MCF 10A (cell line): ENCODE data around the gene FANCD2OS. TPM values are rescaled to one million over a fixed set of nuclear protein-coding genes. Genes with fewer than 3 reads are reported as not detected.

Experiments
- BruUV-seq: library from RNA; stranded (reverse); fragments of 400-500 nt; replicated peaks from 2 replicates; lab custom pipeline; 2021; lab: Mats Ljungman, UMichigan
- CTCF ChIA-PET: fragments of 300-600 bp; sonication (Branson Sonifier 250); formaldehyde crosslinking; extraction: SDS; loops from one replicate; lab custom pipeline; 2021; ENCODE audit warnings: antibody characterized with exemption, inconsistent platforms; lab: Yijun Ruan, JAX
- POLR2A ChIA-PET: fragments of 300-600, 350-650 bp; sonication (Branson Sonifier 250); formaldehyde crosslinking; extraction: SDS; loops from one replicate; lab custom pipeline; 2020; ENCODE audit warnings: antibody characterized with exemption, inconsistent platforms; lab: Yijun Ruan, JAX
- DNase-seq: peaks from one replicate; pipeline ENCODE4 v3.0.0-alpha.2; 2018; ENCODE audit not compliant: unreplicated experiment
- H3K27ac Mint-ChIP-seq: one replicate; pipeline ENCODE4 v1.8.0; 2022; ENCODE audit warnings: mild to moderate bottlenecking, low read depth, mixed read lengths; ENCODE audit not compliant: unreplicated experiment
- H3K27me3 Mint-ChIP-seq: one replicate; pipeline ENCODE4 v1.8.0; 2022; ENCODE audit warnings: mixed read lengths; ENCODE audit not compliant: insufficient read depth, unreplicated experiment
- H3K36me3 Mint-ChIP-seq: one replicate; pipeline ENCODE4 v1.8.0; 2022; ENCODE audit warnings: mild to moderate bottlenecking, moderate library complexity, mixed read lengths; ENCODE audit not compliant: insufficient read depth, unreplicated experiment
- H3K4me1 Mint-ChIP-seq: one replicate; pipeline ENCODE4 v1.8.0; 2022; ENCODE audit warnings: mixed read lengths; ENCODE audit not compliant: insufficient read depth, unreplicated experiment
- H3K4me3 Mint-ChIP-seq: one replicate; pipeline ENCODE4 v1.8.0; 2022; ENCODE audit warnings: mild to moderate bottlenecking, moderate library complexity, mixed read lengths; ENCODE audit not compliant: unreplicated experiment
- H3K9me3 Mint-ChIP-seq: one replicate; pipeline ENCODE4 v1.8.0; 2022; ENCODE audit warnings: mixed read lengths; ENCODE audit not compliant: unreplicated experiment
- intact Hi-C: fragments of 100-400 bp; cut with micrococcal nuclease; formaldehyde crosslinking; loops from 2 replicates; pipeline ENCODE4 v1.14.1; 2022
- total RNA-seq: library from RNA; stranded (reverse); gene quantifications from 2 replicates; pipeline ENCODE4 v1.2.3, GENCODE V29; 2022
- TF ChIP-seq, protein P1 (sequence below): fragments of 200-600 bp; IDR thresholded peaks from one replicate; pipeline ENCODE4 v1.8.0; 2022; ENCODE audit warnings: antibody characterized with exemption, mild to moderate bottlenecking; ENCODE audit not compliant: unreplicated experiment

Gene FANCD2OS
- total RNA-seq, 1 experiment from 2014 or later: not detected

- Mint-ChIP-seq H3K27me3 (no peaks in the 10 kb centered on the region), H3K4me3 (no peak overlapping the region), H3K36me3 (peaks cover 58% of the 10 kb centered on the region), H3K4me1 (no peaks in the 10 kb centered on the region), H3K9me3 (no peaks in the 10 kb centered on the region), H3K27ac (no peak overlapping the region)
- intact Hi-C loops: no loop called here
- no peak for DNase-seq
- TF ChIP-seq, protein P1, sequence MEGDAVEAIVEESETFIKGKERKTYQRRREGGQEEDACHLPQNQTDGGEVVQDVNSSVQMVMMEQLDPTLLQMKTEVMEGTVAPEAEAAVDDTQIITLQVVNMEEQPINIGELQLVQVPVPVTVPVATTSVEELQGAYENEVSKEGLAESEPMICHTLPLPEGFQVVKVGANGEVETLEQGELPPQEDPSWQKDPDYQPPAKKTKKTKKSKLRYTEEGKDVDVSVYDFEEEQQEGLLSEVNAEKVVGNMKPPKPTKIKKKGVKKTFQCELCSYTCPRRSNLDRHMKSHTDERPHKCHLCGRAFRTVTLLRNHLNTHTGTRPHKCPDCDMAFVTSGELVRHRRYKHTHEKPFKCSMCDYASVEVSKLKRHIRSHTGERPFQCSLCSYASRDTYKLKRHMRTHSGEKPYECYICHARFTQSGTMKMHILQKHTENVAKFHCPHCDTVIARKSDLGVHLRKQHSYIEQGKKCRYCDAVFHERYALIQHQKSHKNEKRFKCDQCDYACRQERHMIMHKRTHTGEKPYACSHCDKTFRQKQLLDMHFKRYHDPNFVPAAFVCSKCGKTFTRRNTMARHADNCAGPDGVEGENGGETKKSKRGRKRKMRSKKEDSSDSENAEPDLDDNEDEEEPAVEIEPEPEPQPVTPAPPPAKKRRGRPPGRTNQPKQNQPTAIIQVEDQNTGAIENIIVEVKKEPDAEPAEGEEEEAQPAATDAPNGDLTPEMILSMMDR: no peak
- ChIA-PET POLR2A (interaction anchor here (0.6 kb wide), 1 partner anchor 178 kb away, joined by 5 read pairs; no protein-coding TSS in a partner anchor), CTCF (interaction anchor here (0.5 kb wide), 1 partner anchor 57 kb away, joined by 3 read pairs; no protein-coding TSS in a partner anchor)
- BruUV-seq: no TSS peak
Observed at GRCh38 chr3:10155123-10155472, 47.0 kb upstream of the FANCD2OS start.

- TF ChIP-seq, protein P1: no peak
- CTCF ChIA-PET: interaction anchor here (0.5 to 1.2 kb wide), 2 partner anchors 58 to 90 kb away, joined by 3 read pairs; no protein-coding TSS in a partner anchor
- H3K36me3 Mint-ChIP-seq: peaks cover 64% of the 10 kb centered on the region
- H3K27me3 Mint-ChIP-seq: no peaks in the 10 kb centered on the region
- intact Hi-C loops: no loop called here
- H3K4me3 Mint-ChIP-seq: no peak overlapping the region
- H3K27ac Mint-ChIP-seq: no peak overlapping the region
- no peaks in the 10 kb centered on the region for H3K4me1 Mint-ChIP-seq
- no peaks in the 10 kb centered on the region for H3K9me3 Mint-ChIP-seq
- BruUV-seq: no TSS peak
- POLR2A ChIA-PET: no interaction called here
- DNase-seq: no peak
Observed at GRCh38 chr3:10154335-10155122, 46.5 kb upstream of the FANCD2OS start.

DNA sequence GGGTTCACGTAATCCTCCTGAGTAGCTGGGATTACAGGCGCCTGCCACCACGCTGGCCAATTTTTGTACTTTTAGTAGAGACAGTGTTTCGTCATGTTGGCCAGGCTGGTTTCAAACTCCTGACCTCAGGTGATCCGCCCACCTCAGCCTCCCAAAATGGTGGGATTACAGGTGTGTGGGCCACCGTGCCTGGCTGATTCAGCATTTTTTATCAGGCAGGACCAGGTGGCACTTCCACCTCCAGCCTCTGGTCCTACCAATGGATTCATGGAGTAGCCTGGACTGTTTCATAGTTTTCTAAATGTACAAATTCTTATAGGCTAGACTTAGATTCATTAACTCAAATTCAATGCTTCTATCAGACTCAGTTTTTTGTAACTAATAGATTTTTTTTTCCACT, 42.9 kb upstream of the FANCD2OS start:
- TF ChIP-seq, protein P1: no peak
- no peak overlapping the region for H3K4me3 Mint-ChIP-seq
- no peaks in the 10 kb centered on the region for H3K9me3 Mint-ChIP-seq
- ChIA-PET CTCF (interaction anchor here (0.6 to 0.8 kb wide), 2 partner anchors 27 to 110 kb away, joined by 4 read pairs; no protein-coding TSS in a partner anchor), POLR2A (interaction anchor here (0.9 to 1.1 kb wide), 3 partner anchors 10 to 71 kb away, joined by 3 read pairs; partner anchors contain the start of gene VHL)
- H3K4me1 Mint-ChIP-seq: no peaks in the 10 kb centered on the region
- peaks cover 98% of the 10 kb centered on the region for H3K36me3 Mint-ChIP-seq
- no peaks in the 10 kb centered on the region for H3K27me3 Mint-ChIP-seq
- no TSS peak for BruUV-seq
- intact Hi-C loops: no loop called here
- H3K27ac Mint-ChIP-seq: no peak overlapping the region
- DNase-seq: no peak

DNA sequence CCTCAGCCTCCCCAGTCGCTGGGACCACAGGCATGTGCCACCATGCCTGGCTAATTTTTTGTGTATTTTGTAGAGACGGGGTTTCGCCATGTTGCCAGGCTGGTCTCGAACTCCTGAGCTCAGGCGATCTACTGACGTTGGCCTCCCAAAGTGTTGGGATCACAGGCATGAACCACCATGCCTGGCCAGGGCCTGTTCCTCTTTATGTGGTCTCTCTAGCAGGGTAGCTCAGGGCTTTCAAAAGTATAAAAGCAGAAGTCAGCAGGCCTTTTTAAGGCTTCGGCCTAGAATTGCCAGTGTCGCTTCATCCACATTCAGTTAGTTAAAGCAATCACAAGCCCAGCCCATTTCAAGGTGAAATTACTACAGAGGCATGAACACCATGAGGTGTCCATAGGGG, 41.2 kb upstream of the FANCD2OS start:
- Mint-ChIP-seq H3K27me3 (no peaks in the 10 kb centered on the region), H3K36me3 (peaks cover 99% of the 10 kb centered on the region), H3K27ac (no peak overlapping the region), H3K4me3 (no peak overlapping the region), H3K4me1 (no peaks in the 10 kb centered on the region), H3K9me3 (no peaks in the 10 kb centered on the region)
- TF ChIP-seq, protein P1: no peak
- intact Hi-C loops: no loop called here
- no peak for DNase-seq
- ChIA-PET CTCF (interaction anchor here (0.7 kb wide), 2 partner anchors 78 to 151 kb away, joined by 3 read pairs; no protein-coding TSS in a partner anchor), POLR2A (interaction anchor here (0.7 kb wide), 1 partner anchor 8 kb away, joined by 4 read pairs; no protein-coding TSS in a partner anchor)
- BruUV-seq: no TSS peak
